NB4 (cell line): Measurements from ENCODE around the gene SETD5.

Experiments used
- DNase-seq: peaks from one replicate; pipeline ENCODE4 v3.0.0; 2010; ENCODE audit warnings: low read depth
- H3K4me3 ChIP-seq: one replicate; pipeline ENCODE4 v1.5.1; 2011; ENCODE audit warnings: mild to moderate bottlenecking, low read depth, low read length, moderate library complexity
- MYC ChIP-seq: IDR thresholded peaks from 2 replicates; pipeline ENCODE4 v1.6.1; 2011; ENCODE audit warnings: low read depth, low read length
- POLR2A ChIP-seq: IDR thresholded peaks from 2 replicates; pipeline ENCODE4 v1.6.1; 2011; ENCODE audit warnings: mild to moderate bottlenecking; ENCODE audit not compliant: insufficient read length; ENCODE audit errors: extremely low read depth
- TF ChIP-seq, protein P1 (sequence below): IDR thresholded peaks from one replicate; pipeline ENCODE4 v1.5.1; 2012; ENCODE audit warnings: low read depth, low read length
- TF ChIP-seq, protein P2 (sequence below): IDR thresholded peaks from 2 replicates; pipeline ENCODE4 v1.6.1; 2011; ENCODE audit warnings: low read depth, low read length

The SETD5 gene

GRCh38 chr3:9352917-9353752 is 44.3 kb upstream of the SETD5 start:
- DNase-seq = peak; percentile 79
- TF ChIP-seq, protein P1, sequence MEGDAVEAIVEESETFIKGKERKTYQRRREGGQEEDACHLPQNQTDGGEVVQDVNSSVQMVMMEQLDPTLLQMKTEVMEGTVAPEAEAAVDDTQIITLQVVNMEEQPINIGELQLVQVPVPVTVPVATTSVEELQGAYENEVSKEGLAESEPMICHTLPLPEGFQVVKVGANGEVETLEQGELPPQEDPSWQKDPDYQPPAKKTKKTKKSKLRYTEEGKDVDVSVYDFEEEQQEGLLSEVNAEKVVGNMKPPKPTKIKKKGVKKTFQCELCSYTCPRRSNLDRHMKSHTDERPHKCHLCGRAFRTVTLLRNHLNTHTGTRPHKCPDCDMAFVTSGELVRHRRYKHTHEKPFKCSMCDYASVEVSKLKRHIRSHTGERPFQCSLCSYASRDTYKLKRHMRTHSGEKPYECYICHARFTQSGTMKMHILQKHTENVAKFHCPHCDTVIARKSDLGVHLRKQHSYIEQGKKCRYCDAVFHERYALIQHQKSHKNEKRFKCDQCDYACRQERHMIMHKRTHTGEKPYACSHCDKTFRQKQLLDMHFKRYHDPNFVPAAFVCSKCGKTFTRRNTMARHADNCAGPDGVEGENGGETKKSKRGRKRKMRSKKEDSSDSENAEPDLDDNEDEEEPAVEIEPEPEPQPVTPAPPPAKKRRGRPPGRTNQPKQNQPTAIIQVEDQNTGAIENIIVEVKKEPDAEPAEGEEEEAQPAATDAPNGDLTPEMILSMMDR = peak; percentile 84
- TF ChIP-seq POLR2A (no peak), MYC (0 out of 2 replicates have a peak, but pooled peaks have one; percentile 32)
- TF ChIP-seq, protein P2, sequence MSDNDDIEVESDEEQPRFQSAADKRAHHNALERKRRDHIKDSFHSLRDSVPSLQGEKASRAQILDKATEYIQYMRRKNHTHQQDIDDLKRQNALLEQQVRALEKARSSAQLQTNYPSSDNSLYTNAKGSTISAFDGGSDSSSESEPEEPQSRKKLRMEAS = peak; percentile 58
- no peak overlapping the region for H3K4me3 ChIP-seq

GRCh38 chr3:9361691-9362388 is 35.6 kb upstream of the SETD5 start:
- TF ChIP-seq MYC = no peak
- TF ChIP-seq POLR2A = no peak
- TF ChIP-seq, protein P1 = no peak
- TF ChIP-seq, protein P2 = no peak
- peak overlapping the region; percentile 94 for H3K4me3 ChIP-seq
- DNase-seq = no peak

DNA sequence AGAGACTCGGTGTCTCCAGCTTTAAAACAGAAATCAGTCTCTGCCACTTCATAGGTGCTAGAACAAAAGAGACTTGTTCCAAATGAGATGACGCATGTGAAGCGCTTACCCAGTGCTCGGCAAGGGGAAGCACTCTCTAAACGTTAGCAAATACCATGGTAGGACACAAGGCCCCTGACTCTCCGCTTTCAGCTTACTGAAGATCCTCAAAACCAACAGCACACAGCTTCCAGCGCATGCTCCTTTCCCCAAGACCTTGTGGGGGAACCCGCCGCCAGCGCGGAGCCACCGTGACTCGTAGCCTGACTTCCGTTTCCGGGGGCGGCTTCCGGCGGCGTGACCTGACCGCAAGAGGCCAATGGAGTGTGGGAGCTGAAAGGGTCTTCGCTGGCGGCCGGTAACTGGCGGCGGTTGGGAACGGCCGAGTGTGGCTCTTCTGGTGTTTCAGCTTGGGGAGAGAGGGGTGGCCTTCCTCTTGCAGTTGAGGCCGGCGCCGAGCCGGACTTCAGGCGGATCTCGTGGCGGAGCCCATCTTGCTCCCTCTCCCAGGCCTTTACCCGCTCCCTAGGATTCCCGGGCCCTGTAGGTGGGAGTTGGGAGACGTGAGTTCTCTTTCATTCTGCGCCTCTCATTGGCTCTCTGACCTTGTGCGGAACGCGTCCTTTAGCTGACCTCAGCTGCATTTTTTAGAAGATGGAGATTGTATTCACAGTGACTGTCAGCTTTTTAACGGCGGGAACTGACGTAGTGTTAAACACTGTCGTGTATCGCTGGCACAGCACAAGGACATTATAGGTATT is 34.5 kb upstream of the SETD5 start, which contains the start of gene THUMPD3:
THUMPD3 (plus strand) TSS at position 324 of the 800 bp plus-strand sequence. CDS start 2,015 bp downstream, outside the sequence.
- H3K4me3 ChIP-seq = peak within 1 kb of the TSS; percentile 94
- TF ChIP-seq POLR2A = peak; percentile 82
- TF ChIP-seq, protein P1 = no peak
- TF ChIP-seq MYC = peak; percentile 95
- TF ChIP-seq, protein P2 = peak; percentile 93
- DNase-seq = peak; percentile 98

- no peak for DNase-seq
- TF ChIP-seq MYC = no peak
- no peak for TF ChIP-seq POLR2A
- TF ChIP-seq, protein P1 = no peak
- TF ChIP-seq, protein P2 = no peak
- H3K4me3 ChIP-seq = no peak overlapping the region
These were observed 27.9 kb upstream of the SETD5 start for GRCh38 chr3:9369508-9369907.

DNA sequence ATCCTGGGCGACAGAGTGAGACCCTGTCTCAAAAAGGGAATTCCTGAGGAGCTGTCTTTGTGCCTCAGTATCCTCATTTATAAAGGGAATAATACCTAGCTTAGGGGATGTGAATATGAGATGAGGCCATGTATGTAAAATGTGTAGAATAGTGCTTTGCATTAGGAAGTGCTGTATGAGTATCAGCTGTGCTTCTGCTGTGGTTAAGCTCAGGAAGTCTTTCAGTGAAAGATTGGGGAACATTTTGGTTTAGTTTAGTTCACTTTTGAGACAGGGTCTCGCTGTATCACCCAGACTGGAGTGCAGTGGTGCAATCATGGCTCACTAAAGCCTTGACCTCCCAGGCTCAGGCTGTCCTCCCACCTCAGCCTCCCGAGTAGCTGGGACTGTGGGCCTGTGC is 23.9 kb upstream of the SETD5 start:
- no peak for TF ChIP-seq MYC
- no peak overlapping the region for H3K4me3 ChIP-seq
- DNase-seq = no peak

GRCh38 chr3:9377981-9378380 is 19.4 kb upstream of the SETD5 start:
- DNase-seq = no peak
- TF ChIP-seq, protein P1 = no peak
- TF ChIP-seq, protein P2 = no peak
- TF ChIP-seq MYC = no peak
- no peak for TF ChIP-seq POLR2A
- H3K4me3 ChIP-seq = no peak overlapping the region
